NB4 (cell line): Measurements from ENCODE around the gene LDAH.

ENCODE experiments used
- CTCF ChIP-seq: IDR thresholded peaks from one replicate; pipeline ENCODE4 v1.5.1; 2012; ENCODE audit warnings: low read depth, low read length
- MAX ChIP-seq: IDR thresholded peaks from 2 replicates; pipeline ENCODE4 v1.6.1; 2011; ENCODE audit warnings: low read depth, low read length
- MYC ChIP-seq: IDR thresholded peaks from 2 replicates; pipeline ENCODE4 v1.6.1; 2011; ENCODE audit warnings: low read depth, low read length
- POLR2A ChIP-seq: IDR thresholded peaks from 2 replicates; pipeline ENCODE4 v1.6.1; 2011; ENCODE audit warnings: mild to moderate bottlenecking; ENCODE audit not compliant: insufficient read length; ENCODE audit errors: extremely low read depth

GRCh38 chr2:20649576-20649975, 173.3 kb downstream of the LDAH start:
- TF ChIP-seq CTCF = no peak
- TF ChIP-seq POLR2A = no peak
- TF ChIP-seq MYC = no peak
- TF ChIP-seq MAX = no peak
